ENCODE results near the gene FSD2. TPM values are rescaled to one million over a fixed set of nuclear protein-coding genes. Genes with fewer than 3 reads are reported as not detected.

FSD2 gene
- total RNA-seq, 6 donors from 2014 or later, result 0.86 TPM; not detected in 5

GRCh38 chr15:82847703-82848102, 41.8 kb upstream of the FSD2 start:
- no peak for DNase-seq
- WGBS, 2 donors, result 74 to 79% methylated on average over 4 to 8 of the region's 8 CpGs
- TF ChIP-seq CTCF (IDR thresholded peaks at IDR 0.05) (no peak), EP300 (IDR thresholded peaks at IDR 0.05) (no peak), POLR2AphosphoS5 (IDR thresholded peaks at IDR 0.05) (no peak), POLR2A (IDR thresholded peaks at IDR 0.05) (no peak)
- Histone ChIP-seq H3K27ac (no peak overlapping the region), H3K36me3 (no peaks in the 10 kb centered on the region), H3K4me3 (no peak overlapping the region), H3K4me1 (peaks cover 0 to 10% (median 7%) of the 10 kb centered on the region in 4 donors), H3K27me3 (no peaks in the 10 kb centered on the region), H3K9me3 (no peaks in the 10 kb centered on the region)
- ATAC-seq (ENCODE audit: low FRiP score in 2 of 2), result no peak

- TF ChIP-seq EP300 (IDR thresholded peaks at IDR 0.05) (no peak), POLR2AphosphoS5 (IDR thresholded peaks at IDR 0.05) (no peak), POLR2A (IDR thresholded peaks at IDR 0.05) (no peak), CTCF (IDR thresholded peaks at IDR 0.05) (no peak)
- no peaks in the 10 kb centered on the region for H3K9me3 ChIP-seq
- no peak overlapping the region for H3K27ac ChIP-seq
- H3K4me1 ChIP-seq, result peaks cover 0 to 10% (median 7%) of the 10 kb centered on the region in 4 donors
- no peak for ATAC-seq (ENCODE audit: low FRiP score in 2 of 2)
- no peak for DNase-seq
- no peaks in the 10 kb centered on the region for H3K36me3 ChIP-seq
- WGBS, 2 donors, result 81 to 93% methylated on average over 4 of the region's 4 CpGs
- H3K27me3 ChIP-seq, result no peaks in the 10 kb centered on the region
- no peak overlapping the region for H3K4me3 ChIP-seq
Observed at GRCh38 chr15:82846621-82847020, 40.8 kb upstream of the FSD2 start.

- WGBS, 2 donors, result 79 to 83% methylated on average over 6 to 7 of the region's 7 CpGs
- ATAC-seq (ENCODE audit: low FRiP score in 2 of 2) (no peak), DNase-seq (no peak)
- TF ChIP-seq POLR2A (IDR thresholded peaks at IDR 0.05), result no peak
- no peak for TF ChIP-seq EP300 (IDR thresholded peaks at IDR 0.05)
- TF ChIP-seq POLR2AphosphoS5 (IDR thresholded peaks at IDR 0.05), result no peak
- TF ChIP-seq CTCF (IDR thresholded peaks at IDR 0.05), result no peak
- H3K27ac ChIP-seq, result no peak overlapping the region
- H3K9me3 ChIP-seq, result no peaks in the 10 kb centered on the region
- H3K4me1 ChIP-seq, result peaks cover 0 to 10% (median 7%) of the 10 kb centered on the region in 4 donors
- H3K27me3 ChIP-seq, result no peaks in the 10 kb centered on the region
- no peak overlapping the region for H3K4me3 ChIP-seq
- H3K36me3 ChIP-seq, result no peaks in the 10 kb centered on the region
Observed at GRCh38 chr15:82845686-82846085, 39.8 kb upstream of the FSD2 start.

- ATAC-seq (ENCODE audit: low FRiP score in 2 of 2), result no peak
- Histone ChIP-seq H3K4me3 (no peak overlapping the region), H3K9me3 (no peaks in the 10 kb centered on the region), H3K36me3 (no peaks in the 10 kb centered on the region), H3K27me3 (no peaks in the 10 kb centered on the region), H3K4me1 (no peaks in the 10 kb centered on the region), H3K27ac (no peak overlapping the region)
- 84 to 91% methylated on average over 3 of the region's 3 CpGs for WGBS, 2 donors
- TF ChIP-seq CTCF (IDR thresholded peaks at IDR 0.05) (no peak), POLR2AphosphoS5 (IDR thresholded peaks at IDR 0.05) (no peak), EP300 (IDR thresholded peaks at IDR 0.05) (no peak), POLR2A (IDR thresholded peaks at IDR 0.05) (no peak)
- no peak for DNase-seq
Observed at GRCh38 chr15:82843566-82843965, 37.7 kb upstream of the FSD2 start.

GRCh38 chr15:82840166-82840565, 34.3 kb upstream of the FSD2 start:
- Histone ChIP-seq H3K9me3 (no peaks in the 10 kb centered on the region), H3K27me3 (no peaks in the 10 kb centered on the region), H3K4me1 (no peaks in the 10 kb centered on the region), H3K36me3 (peaks cover 14 to 30% (median 27%) of the 10 kb centered on the region in 4 donors), H3K4me3 (no peak overlapping the region), H3K27ac (no peak overlapping the region)
- DNase-seq (no peak), ATAC-seq (ENCODE audit: low FRiP score in 2 of 2) (no peak)
- 89 to 93% methylated on average over 4 of the region's 4 CpGs for WGBS, 2 donors
- TF ChIP-seq EP300 (IDR thresholded peaks at IDR 0.05) (no peak), POLR2AphosphoS5 (IDR thresholded peaks at IDR 0.05) (no peak), CTCF (IDR thresholded peaks at IDR 0.05) (no peak), POLR2A (IDR thresholded peaks at IDR 0.05) (no peak)

All from upper lobe of left lung (tissue), 6 donors.